Measurements from ENCODE around the gene RAET1G. TPM values are rescaled to one million over a fixed set of nuclear protein-coding genes. Genes with fewer than 3 reads are reported as not detected.

RAET1G gene
- total RNA-seq, 2 donors from 2014 or later: 4.4 TPM; not detected in 1

- H3K27me3 ChIP-seq (replicated peaks; ENCODE audit: insufficient read depth): no peaks in the 10 kb centered on the region
- no peaks in the 10 kb centered on the region for H3K36me3 ChIP-seq
- H3K9me3 ChIP-seq: no peaks in the 10 kb centered on the region
- H3K4me3 ChIP-seq: no peak overlapping the region
- TF ChIP-seq CTCF (IDR thresholded peaks at IDR 0.05) (no peak), POLR2AphosphoS5 (IDR thresholded peaks at IDR 0.05) (no peak), POLR2A (IDR thresholded peaks at IDR 0.05) (no peak)
- H3K27ac ChIP-seq: no peak overlapping the region
- 72% methylated on average over 6 of the region's 6 CpGs for WGBS
- peaks cover 5% of the 10 kb centered on the region for H3K4me1 ChIP-seq (replicated peaks)
- DNase-seq (ENCODE audit: low spot score): no peak
- intact Hi-C loops (cut with DNase I): no loop called here
Observed at GRCh38 chr6:149899486-149899885, 23.4 kb downstream of the RAET1G start.

GRCh38 chr6:149898966-149899365, 24.0 kb downstream of the RAET1G start:
- H3K27me3 ChIP-seq (replicated peaks; ENCODE audit: insufficient read depth): no peaks in the 10 kb centered on the region
- H3K36me3 ChIP-seq: no peaks in the 10 kb centered on the region
- H3K4me3 ChIP-seq: no peak overlapping the region
- intact Hi-C loops (cut with DNase I): no loop called here
- 95% methylated on average over 9 of the region's 9 CpGs for WGBS
- DNase-seq (ENCODE audit: low spot score): no peak
- no peaks in the 10 kb centered on the region for H3K9me3 ChIP-seq
- TF ChIP-seq CTCF (IDR thresholded peaks at IDR 0.05) (no peak), POLR2A (IDR thresholded peaks at IDR 0.05) (no peak), POLR2AphosphoS5 (IDR thresholded peaks at IDR 0.05) (no peak)
- H3K4me1 ChIP-seq (replicated peaks): peaks cover 5% of the 10 kb centered on the region
- H3K27ac ChIP-seq: no peak overlapping the region

- Histone ChIP-seq H3K9me3 (no peaks in the 10 kb centered on the region), H3K27ac (peak within 1 kb of the TSS; percentile 40 to 66), H3K4me1 (replicated peaks) (peaks cover 5% of the 10 kb centered on the region), H3K27me3 (replicated peaks; ENCODE audit: insufficient read depth) (no peaks in the 10 kb centered on the region), H3K36me3 (no peaks in the 10 kb centered on the region), H3K4me3 (peak within 1 kb of the TSS; percentile 4 to 6)
- intact Hi-C loops (cut with DNase I): no loop called here
- WGBS: 75% methylated on average over 17 of the region's 17 CpGs
- TF ChIP-seq CTCF (IDR thresholded peaks at IDR 0.05) (peak in 1 of 4 experiments; percentile 5), POLR2AphosphoS5 (IDR thresholded peaks at IDR 0.05) (no peak)
- DNase-seq (ENCODE audit: low spot score): no peak
Observed at GRCh38 chr6:149897855-149898744, 24.8 kb downstream of the RAET1G start, which contains the start of gene RAET1E. Gene RAET1E, minus strand, starts transcription at chr6:149898113. Its CDS starts 7,212 bp downstream, at chr6:149890901.

DNA sequence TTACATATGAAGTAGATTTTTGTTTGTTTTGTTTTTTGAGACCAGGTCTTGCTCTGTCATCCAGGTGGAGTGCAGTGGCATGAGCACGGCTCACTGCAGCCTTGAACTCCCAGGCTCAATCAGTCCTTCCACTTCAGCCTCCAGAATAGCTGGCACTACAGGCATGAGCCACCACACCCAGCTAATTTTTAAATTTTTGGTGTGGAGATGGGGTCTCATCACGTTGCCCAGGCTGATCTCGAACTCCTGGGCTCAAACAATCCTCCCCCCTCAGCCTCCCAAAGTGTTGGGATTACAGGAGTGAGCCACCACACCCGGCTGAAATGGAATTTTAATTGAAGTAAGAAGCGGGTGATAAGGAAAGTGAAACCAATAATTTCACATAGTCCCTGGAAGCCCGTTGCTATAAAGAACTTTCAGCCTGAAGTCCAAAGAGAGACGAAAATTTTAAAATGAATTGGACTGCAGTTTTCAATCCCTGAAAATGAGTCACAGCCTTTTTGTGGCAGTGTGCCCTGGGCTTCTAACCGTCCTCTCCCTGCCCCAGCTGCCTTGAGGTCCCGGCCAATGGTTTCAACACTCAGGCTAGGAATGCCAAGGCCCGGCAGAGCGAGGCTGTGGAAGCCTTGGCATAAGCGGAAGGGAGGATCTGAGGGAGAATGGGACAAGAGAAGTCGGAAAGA, 25.8 kb downstream of the RAET1G start:
- TF ChIP-seq POLR2AphosphoS5 (IDR thresholded peaks at IDR 0.05): peak; percentile 26
- TF ChIP-seq POLR2A (IDR thresholded peaks at IDR 0.05): no peak
- no peak for TF ChIP-seq CTCF (IDR thresholded peaks at IDR 0.05)
- no peaks in the 10 kb centered on the region for H3K27me3 ChIP-seq (replicated peaks; ENCODE audit: insufficient read depth)
- peak; percentile 66 for DNase-seq (ENCODE audit: low spot score)
- intact Hi-C loops (cut with DNase I): no loop called here
- peaks cover 5% of the 10 kb centered on the region for H3K4me1 ChIP-seq (replicated peaks)
- H3K27ac ChIP-seq: peak overlapping the region; percentile 40 to 66
- H3K36me3 ChIP-seq: no peaks in the 10 kb centered on the region
- H3K4me3 ChIP-seq: peak overlapping the region; percentile 4 to 6
- H3K9me3 ChIP-seq: no peaks in the 10 kb centered on the region
- WGBS: 47% methylated on average over 13 of the region's 13 CpGs
